Activated T-helper 1 cell treated with Interleukin-2 at 50 U/mL for 16 hours (primary cell): ENCODE measurements around the gene CCDC187.
"Not testable (repeated sequence)": the region's sequence is repeated elsewhere in the genome, so short reads cannot be mapped to it uniquely, and the experiment has no call there.

Experiments used
- DNase-seq: peaks from one replicate; pipeline ENCODE4 v3.0.0-alpha.2; 2020; ENCODE audit warnings: low read depth

The CCDC187 gene

GRCh38 chr9:136238342-136238732, 65.6 kb downstream of the CCDC187 start:
- DNase-seq, result no peak

- DNase-seq, result no peak
Observed at GRCh38 chr9:136237486-136238341, 66.2 kb downstream of the CCDC187 start.

GRCh38 chr9:136236471-136237410, 67.2 kb downstream of the CCDC187 start:
- DNase-seq, result not testable (repeated sequence)

GRCh38 chr9:136235709-136236455, 68.0 kb downstream of the CCDC187 start:
- DNase-seq, result no peak

- DNase-seq, result no peak
Observed at GRCh38 chr9:136235171-136235570, 68.7 kb downstream of the CCDC187 start.

- DNase-seq, result no peak
Observed at GRCh38 chr9:136234597-136234996, 69.3 kb downstream of the CCDC187 start.

GRCh38 chr9:136233868-136234267, 70.0 kb downstream of the CCDC187 start:
- DNase-seq, result no peak

- DNase-seq, result no peak
Observed at GRCh38 chr9:136233411-136233810, 70.5 kb downstream of the CCDC187 start.

- no peak for DNase-seq
Observed at GRCh38 chr9:136232969-136233368, 70.9 kb downstream of the CCDC187 start.

GRCh38 chr9:136231478-136232297, 72.2 kb downstream of the CCDC187 start:
- DNase-seq, result no peak

GRCh38 chr9:136230773-136231172, 73.1 kb downstream of the CCDC187 start:
- no peak for DNase-seq

- no peak for DNase-seq
Observed at GRCh38 chr9:136230365-136230764, 73.5 kb downstream of the CCDC187 start.

- no peak for DNase-seq
Observed at GRCh38 chr9:136229096-136230065, 74.5 kb downstream of the CCDC187 start.

GRCh38 chr9:136228107-136228875, 75.6 kb downstream of the CCDC187 start:
- no peak for DNase-seq

- no peak for DNase-seq
Observed at GRCh38 chr9:136226680-136227407, 77.0 kb downstream of the CCDC187 start.

- peak; percentile 46 for DNase-seq
Observed at GRCh38 chr9:136225748-136226679, 77.9 kb downstream of the CCDC187 start.

- peak; percentile 23 for DNase-seq
Observed at GRCh38 chr9:136225366-136225747, 78.5 kb downstream of the CCDC187 start.
